ENCODE measurements around the gene STIL.
"Not testable (repeated sequence)": the region's sequence is repeated elsewhere in the genome, so short reads cannot be mapped to it uniquely, and the experiment has no call there.

STIL gene

DNA sequence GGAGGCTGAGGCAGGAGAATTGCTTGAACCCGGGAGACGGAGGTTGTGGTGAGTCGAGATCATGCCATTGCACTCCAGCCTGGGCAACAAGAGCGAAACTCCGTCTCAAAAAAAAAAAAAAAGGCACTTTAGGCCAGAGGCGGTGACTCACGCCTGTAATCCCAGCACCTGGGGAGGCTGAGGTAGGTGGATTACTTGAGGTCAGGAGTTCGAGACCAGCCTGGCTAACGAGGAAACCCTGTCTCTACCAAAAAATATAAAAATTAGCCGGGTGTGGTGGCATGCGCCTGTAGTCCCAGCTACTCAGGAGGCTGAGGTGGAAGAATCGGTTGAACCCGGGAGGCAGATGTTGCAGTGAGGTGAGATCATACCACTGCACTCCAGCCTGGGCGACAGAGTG lies 6.0 kb upstream of the STIL start:
- not testable (repeated sequence) for DNase-seq (ENCODE audit: low read depth)

DNA sequence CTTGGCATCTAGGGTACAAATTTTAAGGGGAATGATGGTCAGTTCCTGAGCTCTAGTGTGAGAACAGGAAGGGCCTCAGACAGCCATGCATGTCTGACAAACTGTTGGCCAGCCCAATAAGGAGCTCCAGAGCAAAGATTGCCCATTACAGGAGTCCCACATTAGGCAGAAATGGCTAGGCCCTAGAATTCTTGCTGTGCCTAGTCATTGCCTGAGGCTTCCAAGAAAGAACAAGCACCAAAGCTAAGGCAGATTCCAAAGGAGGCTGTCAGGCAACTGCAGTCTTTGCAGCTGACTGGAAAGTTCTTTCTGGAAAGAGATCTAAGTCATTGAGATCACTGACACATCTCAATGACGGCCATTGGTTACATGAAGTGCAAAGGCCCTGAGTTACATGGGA lies 3.9 kb upstream of the STIL start:
- no peak for DNase-seq (ENCODE audit: low read depth)

DNA sequence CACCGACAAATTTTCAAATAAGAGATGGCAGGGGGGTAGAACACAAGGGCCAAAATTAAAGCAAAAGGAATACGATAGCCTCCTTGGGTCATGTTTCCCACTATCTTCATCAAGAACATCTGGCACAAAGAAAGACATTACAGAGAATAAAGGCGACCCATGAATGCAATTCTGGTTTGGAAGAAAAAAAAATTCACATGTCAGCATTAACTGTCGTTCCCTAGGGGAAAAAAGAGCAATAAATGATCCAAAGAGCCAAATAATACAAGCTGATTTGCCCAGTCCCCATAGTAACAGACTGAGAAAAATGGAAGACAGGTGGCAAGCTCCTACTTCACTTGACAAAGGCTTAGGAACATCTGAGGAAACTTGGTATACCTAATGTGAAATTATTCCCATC lies 4.5 kb downstream of the STIL start:
- DNase-seq (ENCODE audit: low read depth) = no peak

DNA sequence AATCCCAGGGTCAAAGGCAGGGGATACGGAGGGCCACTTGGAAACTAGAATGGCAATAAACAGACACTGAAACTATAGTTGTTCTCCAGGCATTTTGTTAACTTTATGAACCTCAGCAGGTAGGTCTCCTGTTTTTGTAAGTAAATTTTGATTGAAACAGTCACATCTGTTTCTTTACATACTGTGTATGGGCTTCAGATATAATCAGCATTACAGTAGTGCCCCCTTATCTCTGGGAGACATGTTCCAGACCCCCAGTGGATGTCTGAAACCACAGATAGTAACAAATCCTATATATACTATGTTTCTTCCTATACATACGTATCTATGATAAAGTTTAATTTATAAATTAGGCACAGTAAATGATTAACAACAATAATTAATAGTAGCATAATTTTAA lies 11.5 kb downstream of the STIL start:
- DNase-seq (ENCODE audit: low read depth) = no peak

DNA sequence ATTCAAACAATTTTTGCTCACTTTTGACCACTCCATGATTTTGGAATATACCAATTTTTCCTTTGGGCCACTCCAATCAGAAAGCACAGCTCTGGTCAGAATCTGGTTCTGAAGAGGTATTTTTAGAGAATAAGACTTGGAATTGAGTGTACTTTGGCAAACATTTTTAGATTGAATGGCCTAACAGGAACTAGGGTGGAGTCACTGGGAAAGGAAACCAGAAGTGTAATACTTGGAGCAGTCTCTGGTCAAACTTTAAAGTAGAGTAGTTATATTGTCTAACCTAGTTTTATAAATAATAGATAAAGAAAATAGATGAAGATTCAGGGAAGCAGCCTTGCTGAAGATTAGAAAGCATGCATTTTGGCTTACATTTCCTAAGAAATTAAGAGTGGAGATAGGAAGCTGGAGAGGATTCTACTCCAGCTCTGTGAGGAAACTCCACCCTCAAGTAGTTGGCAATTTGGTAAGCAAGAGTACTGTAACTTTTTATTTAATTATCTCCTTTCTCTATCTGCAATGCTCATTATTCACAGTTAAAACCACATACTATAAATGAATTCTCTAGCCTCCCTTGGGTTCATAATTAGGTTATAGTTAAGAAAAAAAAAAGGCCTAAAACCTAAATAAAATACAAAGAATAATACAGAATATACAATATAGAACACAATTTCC lies 15.8 kb downstream of the STIL start:
- DNase-seq (ENCODE audit: low read depth) = no peak

DNA sequence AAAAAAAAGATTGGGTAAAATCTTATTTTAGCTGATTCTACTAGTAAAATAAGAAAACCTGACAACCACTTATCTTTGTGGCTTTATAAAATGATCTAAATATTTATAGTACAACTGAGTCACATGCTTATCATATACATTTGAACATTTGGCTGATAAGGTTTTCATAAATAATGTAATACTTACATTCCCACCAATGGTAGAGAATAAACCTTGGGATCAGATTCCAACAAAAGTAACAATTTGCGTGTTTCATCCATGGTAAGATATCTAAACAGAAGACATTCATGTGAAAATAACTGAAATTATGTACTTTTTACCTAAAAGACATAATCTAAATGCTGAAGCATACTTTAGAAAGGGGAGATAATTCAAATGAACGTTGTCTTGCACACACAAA lies 18.4 kb downstream of the STIL start:
- DNase-seq (ENCODE audit: low read depth) = no peak

DNA sequence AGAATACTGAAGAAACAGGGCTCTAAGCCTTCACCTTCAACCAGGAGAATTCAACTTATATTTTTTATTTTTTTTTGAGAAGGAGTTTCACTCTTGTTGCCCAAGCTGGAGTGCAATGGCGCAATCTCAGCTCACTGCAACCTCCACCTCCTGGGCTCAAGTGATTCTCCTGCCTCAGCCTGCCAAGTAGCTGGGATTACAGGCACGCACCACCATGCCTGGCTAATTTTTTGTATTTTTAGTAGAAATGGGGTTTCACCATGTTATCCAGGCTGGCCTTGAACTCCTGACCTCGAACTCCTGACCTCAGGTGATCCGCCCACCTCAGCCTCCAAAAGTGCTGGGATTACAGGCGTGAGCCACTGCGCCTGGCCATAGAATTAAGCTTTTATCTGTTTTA lies 19.1 kb downstream of the STIL start:
- DNase-seq (ENCODE audit: low read depth) = not testable (repeated sequence)

DNA sequence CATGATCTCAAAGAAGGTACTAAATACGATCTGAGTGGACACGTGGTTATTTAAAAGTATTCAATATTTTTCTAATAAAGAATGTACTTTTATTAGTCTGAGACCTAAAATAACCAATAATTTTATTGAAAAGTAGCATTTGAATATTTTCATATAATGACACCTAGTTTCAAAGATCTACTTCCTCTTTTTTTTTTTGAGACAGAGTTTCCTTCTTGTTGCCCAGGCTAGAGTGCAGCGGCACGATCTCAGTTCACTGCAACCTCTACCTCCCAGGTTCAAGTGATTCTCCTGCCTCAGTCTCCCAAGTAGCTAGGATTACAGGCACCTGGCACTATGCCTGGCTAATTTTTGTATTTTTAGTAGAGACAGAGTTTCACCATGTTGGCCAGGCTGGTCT lies 25.8 kb downstream of the STIL start:
- DNase-seq (ENCODE audit: low read depth) = not testable (repeated sequence)

DNA sequence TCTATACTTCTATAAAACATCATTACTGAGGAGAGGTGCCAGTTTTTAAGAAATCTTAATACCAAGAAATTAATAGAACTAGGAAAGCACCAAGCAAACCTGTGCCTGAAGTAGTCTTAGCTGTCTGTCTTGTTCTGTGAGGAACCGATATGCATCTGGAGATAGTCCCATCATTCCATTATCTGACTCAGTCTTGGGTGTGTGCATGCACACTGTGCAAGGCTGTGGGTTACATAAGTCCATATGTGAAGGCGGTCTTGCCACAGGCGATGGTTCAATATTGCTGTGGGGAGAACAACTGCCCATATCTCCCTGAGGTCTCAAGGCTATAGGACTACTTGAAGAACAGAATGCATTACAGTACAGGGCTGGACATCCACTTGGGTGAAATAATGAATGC lies 33.8 kb downstream of the STIL start:
- DNase-seq (ENCODE audit: low read depth) = no peak

DNA sequence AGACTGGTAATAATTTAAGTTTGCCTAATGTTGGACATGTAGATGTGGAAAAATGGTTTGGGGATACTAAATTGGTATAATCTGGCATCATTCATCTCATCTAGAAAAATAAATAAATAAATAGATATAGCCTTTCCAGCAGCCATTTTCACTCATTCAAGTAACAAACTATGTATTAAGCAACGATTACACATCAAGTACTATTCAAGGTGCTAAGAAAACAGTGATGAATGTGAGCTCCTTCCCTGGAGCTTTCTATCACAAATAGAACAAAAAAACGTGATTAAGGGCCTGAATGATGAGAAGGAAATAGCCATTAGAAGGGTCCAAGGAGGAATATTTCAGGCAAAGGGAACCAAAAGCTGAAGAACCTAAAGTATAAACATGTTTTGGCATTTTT lies 37.1 kb downstream of the STIL start:
- no peak for DNase-seq (ENCODE audit: low read depth)

DNA sequence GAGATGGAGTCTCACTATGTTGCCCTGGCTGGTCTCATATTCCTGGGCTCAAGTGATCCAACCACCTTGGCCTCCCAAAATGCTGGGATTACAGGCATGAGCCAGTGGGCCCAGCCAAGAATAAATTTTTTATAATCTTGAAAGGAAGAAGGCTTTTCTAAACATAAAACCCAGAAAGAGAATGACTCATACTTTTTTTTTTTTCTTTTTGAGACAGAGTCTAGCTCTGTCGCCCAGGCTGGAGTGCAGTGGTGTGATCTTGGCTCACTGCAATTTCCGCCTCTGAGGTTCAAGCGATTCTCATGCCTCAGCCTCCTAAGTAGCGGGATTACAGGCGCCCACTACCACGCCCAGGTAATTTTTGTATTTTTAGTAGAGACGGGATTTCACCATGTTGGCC lies 38.1 kb downstream of the STIL start:
- not testable (repeated sequence) for DNase-seq (ENCODE audit: low read depth)

DNA sequence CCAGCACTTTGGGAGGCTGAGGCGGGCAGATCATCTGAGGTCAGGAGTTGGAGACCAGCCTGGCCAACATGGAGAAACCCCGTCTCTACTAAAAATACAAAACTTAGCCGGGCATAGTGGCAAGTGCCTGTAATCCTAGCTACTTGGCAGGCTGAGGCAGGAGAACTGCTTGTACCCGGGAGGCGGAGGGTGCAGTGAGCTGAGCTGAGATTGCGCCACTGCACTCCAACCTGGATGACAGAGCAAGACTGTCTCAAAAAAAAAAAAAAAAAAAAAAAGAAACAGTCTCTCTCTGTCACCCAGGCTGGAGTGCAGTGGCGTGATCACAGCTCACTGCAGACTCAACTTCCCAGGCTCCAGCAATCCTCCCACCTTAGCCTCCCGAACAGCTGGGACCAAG lies 48.4 kb downstream of the STIL start:
- DNase-seq (ENCODE audit: low read depth) = not testable (repeated sequence)

DNA sequence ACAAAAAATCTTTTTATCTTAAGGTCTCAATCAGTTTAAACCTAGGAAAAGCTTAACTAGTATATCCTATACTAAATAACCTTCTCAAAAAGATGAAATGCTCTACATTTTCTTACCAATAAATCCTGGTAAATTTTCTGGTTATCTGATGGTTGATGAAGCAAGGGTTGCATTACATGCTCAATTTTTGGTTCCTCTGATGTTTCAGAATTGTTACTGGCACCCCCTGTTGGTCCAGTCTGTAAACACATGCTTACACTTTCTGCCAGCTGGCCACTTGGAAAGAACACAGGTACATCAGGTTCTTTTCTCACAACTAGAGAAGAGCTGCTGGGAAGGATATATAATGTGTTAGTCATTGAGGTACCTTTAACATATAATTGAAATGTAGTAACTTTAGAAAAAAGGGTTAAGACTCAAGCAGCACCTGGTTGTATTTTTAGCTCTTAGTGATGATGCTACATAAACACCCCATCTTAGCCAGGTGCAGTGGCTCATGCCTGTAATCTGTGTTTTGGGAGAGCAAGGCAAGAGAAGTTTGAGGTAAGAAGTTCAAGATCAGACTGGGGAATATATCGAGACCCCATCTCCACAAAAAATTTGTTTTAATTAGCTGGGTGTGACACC lies 51.0 kb downstream of the STIL start:
- DNase-seq (ENCODE audit: low read depth) = no peak

DNA sequence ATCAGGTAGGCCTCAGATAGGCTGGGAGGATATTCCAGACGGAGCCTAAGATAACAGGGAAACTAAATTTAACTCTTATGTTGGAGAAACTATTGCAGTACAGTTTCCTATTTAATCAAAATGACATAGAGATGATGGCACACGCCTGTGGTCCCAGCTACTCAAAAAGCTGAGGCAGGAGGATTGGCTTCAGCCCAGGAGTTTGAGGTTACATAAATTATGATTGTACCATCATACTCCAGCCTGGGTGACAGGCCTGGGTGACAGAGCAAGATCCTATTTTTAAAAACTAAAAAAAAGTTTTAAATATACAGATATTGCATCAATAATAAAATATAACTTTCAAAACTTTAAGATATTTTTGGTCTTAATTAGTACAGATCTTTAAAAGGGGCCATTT lies 56.7 kb downstream of the STIL start:
- no peak for DNase-seq (ENCODE audit: low read depth)

DNA sequence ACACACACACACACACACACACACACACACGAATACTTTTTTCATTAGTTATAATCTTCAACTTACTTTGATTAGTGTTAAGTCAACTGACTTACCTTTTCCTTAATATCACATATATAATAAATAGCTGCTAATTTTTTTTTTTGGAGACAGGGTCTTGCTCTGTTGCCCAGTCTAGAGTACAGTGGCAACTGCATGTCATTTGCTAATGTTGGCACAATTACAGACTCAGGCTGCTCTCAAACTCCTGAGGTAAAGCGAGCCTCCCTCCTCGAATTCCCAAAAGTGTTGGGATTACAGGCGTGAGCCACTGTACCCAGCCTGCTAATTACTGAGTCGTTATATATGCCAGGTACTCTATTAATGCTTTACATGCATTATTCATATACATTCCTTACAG lies 61.2 kb downstream of the STIL start:
- DNase-seq (ENCODE audit: low read depth) = no peak

DNA sequence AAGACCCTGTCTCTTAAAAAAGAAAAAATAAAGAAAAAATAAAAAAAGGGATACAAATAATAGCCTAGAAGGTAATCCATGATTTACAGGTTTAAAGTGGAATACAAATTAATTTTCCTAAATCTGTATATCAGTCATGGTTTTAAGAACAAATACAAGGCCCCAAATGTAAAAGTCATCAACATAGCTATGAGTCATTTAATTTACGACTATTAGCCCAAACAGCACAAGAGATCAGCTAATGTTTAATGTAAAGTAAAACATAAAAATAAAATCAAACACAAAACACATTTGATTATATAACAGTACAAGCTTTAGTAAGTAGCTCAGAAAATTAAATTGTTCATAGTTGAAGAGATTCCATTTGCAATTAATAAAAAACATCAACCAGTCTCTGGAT lies 61.6 kb downstream of the STIL start:
- DNase-seq (ENCODE audit: low read depth) = no peak

DNA sequence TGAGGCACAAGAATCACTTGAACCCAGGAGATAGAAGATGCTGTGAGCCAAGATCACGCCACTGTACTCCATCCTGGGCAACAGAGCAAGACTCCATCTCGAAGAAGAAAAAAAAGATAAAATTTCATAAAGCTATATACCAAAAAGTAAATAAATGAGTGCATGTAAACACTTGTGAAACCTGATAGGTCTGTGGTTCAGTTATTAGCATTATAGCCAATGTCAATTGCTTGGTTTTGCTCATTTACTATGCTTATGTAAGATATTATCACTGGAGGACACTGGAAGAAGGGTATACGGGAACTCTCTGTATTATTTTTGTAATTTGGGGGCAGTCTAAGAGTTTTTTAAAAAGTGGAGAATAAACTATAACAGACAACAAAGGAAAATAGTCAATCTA lies 64.2 kb downstream of the STIL start:
- no peak for DNase-seq (ENCODE audit: low read depth)

DNA sequence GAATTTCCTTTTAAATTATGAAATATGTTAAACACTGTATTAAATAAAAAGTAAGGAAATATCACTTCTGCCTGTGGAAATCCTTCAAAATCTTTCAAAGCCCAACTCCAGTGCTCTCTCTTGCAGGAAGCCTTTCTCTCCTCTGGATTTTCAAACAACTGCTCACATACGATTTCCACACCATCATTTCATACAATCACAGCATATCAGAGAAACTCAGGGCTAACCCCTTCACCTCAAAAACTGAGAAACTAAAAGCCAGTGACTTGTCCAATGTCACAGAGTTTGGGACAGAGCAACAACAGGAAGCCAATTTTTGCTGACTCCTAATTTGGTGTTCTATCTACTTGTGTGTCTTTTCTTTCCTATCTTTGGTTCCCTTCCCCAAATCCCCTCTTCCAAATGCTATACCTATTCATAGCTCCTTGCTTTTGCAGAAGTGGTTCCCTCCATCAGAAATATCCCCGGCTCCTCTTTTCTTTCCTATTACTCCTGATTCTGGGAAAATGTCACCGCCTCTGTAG lies 69.5 kb downstream of the STIL start:
- no peak for DNase-seq (ENCODE audit: low read depth)

DNA sequence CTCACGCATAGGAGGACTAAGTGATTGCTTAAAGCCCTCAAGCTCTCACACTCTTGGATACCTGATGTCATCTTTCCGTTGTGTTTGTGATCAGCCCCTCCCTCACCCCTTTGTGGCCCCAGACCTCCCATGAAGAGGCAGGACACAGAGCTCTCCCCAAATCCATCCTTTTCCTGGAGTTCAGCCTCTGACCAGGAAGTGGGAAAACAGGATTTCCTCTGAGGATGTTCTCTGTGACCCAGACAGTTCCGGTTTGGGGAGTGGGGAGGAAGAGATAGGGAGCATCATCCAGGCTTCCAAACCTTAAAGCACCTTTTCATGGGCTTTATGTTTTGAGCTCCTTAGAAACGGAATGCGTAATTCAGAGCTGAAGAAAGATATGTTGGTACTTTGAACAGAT lies 70.0 kb downstream of the STIL start:
- DNase-seq (ENCODE audit: low read depth) = no peak

DNA sequence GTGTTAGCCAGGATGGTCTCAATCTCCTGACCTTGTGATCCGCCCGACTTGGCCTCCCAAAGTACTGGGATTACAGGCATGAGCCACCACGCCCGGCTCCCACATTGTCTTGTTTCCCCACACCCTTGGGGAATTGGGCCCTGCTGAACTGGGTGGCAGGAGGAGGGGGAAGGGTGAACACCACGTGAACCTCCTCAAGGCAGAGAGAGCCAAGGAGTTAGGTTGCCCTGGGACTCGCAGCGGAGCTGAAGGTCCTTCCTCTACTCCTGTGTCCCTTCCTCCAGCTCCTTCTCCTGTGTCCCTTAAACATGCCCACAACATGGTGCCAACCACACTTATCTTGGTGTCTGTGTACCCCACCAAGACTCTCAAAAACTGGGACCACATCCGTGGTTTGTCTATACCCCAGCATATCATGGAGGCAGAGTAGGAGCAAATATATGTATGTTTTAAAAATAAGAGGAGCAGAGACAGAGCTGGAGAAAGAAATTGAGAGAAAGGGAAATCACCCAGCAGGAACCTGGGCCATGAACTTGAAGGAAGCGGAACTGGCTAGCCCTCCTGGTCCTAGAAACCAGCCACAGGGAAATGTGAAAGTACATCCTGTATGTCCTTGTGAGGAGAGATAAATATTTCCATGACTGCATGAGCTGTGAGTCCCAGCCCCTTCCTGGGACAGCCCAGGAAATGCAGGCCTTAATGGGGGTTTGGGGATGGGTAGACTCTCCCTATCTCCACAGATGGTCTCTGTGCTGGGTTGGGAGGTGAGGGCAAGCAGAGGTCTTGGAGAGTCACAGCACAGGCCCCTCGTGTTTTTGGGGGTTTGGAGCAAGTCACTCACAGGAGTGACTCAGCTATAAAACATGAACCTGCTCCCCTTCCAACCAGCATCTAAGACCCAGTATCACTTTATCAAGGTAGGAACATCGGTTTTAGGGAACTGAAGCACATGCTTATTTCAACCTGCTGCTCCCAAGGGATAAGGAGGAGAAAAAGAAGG lies 72.5 kb downstream of the STIL start:
- DNase-seq (ENCODE audit: low read depth) = no peak

DNA sequence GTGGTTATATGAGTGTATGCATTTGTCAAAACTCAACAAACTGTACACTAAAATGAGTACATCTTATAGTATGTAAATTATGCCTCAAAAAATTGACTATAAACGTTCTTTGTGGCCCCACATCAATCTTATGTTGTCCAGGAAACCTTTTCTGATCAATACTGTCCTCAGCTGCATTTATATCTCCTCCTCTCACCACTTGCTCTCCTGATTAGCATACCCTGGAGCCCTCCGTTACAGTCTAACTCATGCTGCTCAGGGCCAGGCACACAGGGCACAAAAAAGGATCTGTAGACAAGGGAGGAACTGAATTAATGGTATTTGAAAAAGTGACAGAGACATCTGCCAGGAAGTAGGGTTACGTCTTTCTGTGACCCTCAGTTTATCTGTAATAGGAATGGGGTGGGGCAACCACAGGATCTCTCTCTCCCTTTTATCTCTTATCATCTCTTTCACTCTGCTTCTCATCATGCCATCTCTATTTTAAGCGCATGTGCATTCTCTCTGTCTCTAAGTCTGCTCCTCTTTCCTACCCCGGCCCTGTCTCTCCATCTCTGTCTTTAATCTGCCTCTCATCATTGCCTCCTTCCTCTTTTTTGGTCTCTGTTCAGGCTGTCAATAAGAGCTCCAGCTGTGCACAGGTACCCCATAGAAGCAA lies 74.9 kb downstream of the STIL start:
- DNase-seq (ENCODE audit: low read depth) = no peak

DNA sequence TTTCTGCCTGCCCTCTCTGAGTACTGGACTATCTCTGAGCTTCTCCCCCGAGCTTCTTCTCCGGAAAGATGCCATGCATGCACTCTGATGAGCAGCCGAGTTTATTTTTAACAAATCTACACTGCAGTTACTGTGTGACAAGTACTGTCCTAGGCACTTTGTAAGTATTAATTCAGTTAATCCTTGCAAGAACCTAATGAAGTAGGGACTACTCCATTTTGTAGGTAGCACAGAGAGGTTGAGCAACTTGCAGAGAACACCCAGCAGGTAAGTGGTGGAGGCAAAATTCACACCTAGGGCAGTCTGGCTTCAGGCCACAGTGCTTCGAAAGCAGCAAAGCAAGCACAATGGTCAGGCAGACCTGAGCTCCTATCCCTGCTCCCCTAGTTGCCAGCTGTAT lies 78.1 kb downstream of the STIL start:
- DNase-seq (ENCODE audit: low read depth) = no peak

All from stimulated activated CD8-positive, alpha-beta memory T cell treated with anti-CD3 and anti-CD28 coated beads, Interleukin-4, amount 100 ng/mL, for 24 hours (primary cell).